ENCODE results near the gene KDSR. TPM values are rescaled to one million over a fixed set of nuclear protein-coding genes. Genes with fewer than 3 reads are reported as not detected.

KDSR gene
- total RNA-seq, 1 experiment from 2014 or later = 41.7 TPM

DNA sequence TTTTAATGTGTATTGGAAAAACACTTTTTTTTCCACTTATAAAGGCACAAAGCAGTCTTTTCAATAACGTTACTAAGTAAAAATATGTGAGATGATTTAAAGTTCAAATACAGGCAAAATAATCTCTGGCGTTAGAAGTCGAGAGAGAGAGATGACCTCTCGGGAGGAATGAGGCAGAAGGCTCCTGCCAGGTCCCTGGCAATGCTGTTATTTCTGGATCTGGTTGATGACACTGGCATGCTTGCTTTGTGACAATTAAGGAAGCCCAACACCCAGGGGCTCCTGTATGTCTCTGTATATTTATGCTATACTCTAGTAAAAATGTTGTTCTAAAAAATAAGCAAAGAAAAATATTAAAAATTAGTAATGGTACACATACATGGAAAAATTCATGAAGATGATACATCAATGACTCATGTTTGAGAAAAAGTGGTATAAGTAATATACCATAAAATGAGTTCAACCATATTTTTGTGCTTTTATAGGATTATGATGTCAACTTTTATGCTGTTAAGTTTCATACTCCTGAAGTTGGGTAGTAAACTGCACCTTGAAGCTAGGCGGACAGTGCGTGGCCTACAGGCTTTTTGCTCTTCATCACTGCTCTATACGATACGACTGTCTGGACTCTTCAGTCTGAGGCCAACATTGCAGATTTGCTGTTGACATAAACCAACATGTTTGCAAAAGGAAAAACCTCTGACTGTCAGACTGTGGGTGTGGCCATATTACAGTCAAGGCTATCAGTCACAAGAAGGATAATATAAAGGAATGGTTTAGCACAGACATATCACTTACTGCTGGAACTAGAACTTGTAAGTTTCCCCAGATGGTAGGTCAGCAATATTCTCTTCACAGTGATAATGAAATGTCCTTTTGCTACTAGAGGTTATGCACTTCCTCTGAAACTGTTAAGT, 35.5 kb upstream of the KDSR start:
- TF ChIP-seq EZH2 (IDR thresholded peaks at IDR 0.05; ENCODE audit: low read depth) = no peak
- TF ChIP-seq, protein P1, sequence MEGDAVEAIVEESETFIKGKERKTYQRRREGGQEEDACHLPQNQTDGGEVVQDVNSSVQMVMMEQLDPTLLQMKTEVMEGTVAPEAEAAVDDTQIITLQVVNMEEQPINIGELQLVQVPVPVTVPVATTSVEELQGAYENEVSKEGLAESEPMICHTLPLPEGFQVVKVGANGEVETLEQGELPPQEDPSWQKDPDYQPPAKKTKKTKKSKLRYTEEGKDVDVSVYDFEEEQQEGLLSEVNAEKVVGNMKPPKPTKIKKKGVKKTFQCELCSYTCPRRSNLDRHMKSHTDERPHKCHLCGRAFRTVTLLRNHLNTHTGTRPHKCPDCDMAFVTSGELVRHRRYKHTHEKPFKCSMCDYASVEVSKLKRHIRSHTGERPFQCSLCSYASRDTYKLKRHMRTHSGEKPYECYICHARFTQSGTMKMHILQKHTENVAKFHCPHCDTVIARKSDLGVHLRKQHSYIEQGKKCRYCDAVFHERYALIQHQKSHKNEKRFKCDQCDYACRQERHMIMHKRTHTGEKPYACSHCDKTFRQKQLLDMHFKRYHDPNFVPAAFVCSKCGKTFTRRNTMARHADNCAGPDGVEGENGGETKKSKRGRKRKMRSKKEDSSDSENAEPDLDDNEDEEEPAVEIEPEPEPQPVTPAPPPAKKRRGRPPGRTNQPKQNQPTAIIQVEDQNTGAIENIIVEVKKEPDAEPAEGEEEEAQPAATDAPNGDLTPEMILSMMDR (conservative IDR thresholded peaks at IDR 0.05) = no peak
- Histone ChIP-seq H3K27ac (no peak overlapping the region), H3K4me2 (no peak overlapping the region), H3K79me2 (ENCODE audit: low read depth) (no peaks in the 10 kb centered on the region), H3K36me3 (ENCODE audit: low read depth) (peaks cover 49% of the 10 kb centered on the region), H4K20me1 (ENCODE audit: insufficient read depth) (no peaks in the 10 kb centered on the region; the same call in 1 of the 2 replicates), H3K4me3 (no peak overlapping the region), H3K27me3 (ENCODE audit: insufficient read depth, low read depth) (no peaks in the 10 kb centered on the region), H3K9me3 (ENCODE audit: insufficient read depth, low read depth) (no peaks in the 10 kb centered on the region), H3K4me1 (replicated peaks; ENCODE audit: insufficient read depth) (no peaks in the 10 kb centered on the region), H3K9me2 (ENCODE audit: insufficient read depth) (no peaks in the 10 kb centered on the region), H2AFZ (no peak overlapping the region), H3F3A (ENCODE audit: insufficient read depth, low read depth) (peaks cover 5% of the 10 kb centered on the region)
- ChIA-PET POLR2A (ENCODE audit: unreplicated experiment) (no interaction called here), CTCF (no interaction called here)
- no peak for DNase-seq
- no TSS peak for BruUV-seq (replicated peaks)
- intact Hi-C loops (cut with micrococcal nuclease; ENCODE audit: unreplicated experiment) = loop anchor here (10.0 kb wide), 1 partner anchor 92 kb away; no protein-coding TSS in a partner anchor

DNA sequence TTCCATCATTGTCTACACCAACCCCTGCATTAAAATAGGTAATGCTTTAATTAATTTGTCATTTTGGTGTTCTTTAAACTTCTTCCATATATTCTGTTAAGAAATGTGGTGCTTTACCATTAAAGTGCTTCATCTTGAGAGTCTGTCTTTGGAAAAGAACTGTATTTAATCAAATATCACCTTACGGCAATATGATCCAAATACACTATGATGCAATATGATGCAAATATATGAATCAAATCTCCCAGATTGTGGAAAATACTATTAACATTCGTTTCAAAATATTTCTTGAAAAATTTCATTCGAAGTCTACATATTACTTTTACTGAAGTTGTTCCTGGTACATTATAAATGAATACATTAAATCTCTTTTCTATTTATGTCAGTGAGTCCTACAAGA, 32.3 kb upstream of the KDSR start:
- intact Hi-C loops (cut with micrococcal nuclease; ENCODE audit: unreplicated experiment) = loop anchor here (1.0 kb wide), 1 partner anchor 40 kb away; no protein-coding TSS in a partner anchor

DNA sequence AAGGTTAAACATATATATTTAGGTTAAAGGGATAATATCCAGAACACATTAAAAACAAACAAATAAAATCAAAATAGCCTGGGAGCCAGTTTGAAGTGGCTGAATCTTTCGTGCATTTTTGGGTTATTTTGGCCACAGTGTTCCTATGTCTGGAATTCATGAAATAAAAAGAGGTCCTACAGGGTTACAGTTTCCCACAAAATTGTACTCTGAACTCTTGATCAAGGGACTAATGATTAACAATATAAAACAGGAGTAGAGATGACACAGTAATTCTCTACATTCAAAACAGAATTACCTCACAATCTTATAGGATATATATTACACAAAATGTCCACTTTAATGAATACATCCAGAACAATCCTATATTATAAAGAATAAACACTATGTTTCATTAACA, 30.3 kb upstream of the KDSR start:
- ChIA-PET CTCF (no interaction called here), POLR2A (ENCODE audit: unreplicated experiment) (no interaction called here)
- Histone ChIP-seq H3K36me3 (ENCODE audit: low read depth) (peaks cover 48% of the 10 kb centered on the region), H2AFZ (no peak overlapping the region), H3K27ac (no peak overlapping the region), H3K9me3 (ENCODE audit: insufficient read depth, low read depth) (no peaks in the 10 kb centered on the region), H3K4me2 (no peak overlapping the region), H3K27me3 (ENCODE audit: insufficient read depth, low read depth) (no peaks in the 10 kb centered on the region), H4K20me1 (ENCODE audit: insufficient read depth) (peaks cover 12% of the 10 kb centered on the region), H3K4me1 (replicated peaks; ENCODE audit: insufficient read depth) (no peaks in the 10 kb centered on the region), H3K79me2 (ENCODE audit: low read depth) (no peaks in the 10 kb centered on the region), H3K4me3 (no peak overlapping the region), H3F3A (ENCODE audit: insufficient read depth, low read depth) (peaks cover 8% of the 10 kb centered on the region), H3K9me2 (ENCODE audit: insufficient read depth) (no peaks in the 10 kb centered on the region)
- BruUV-seq (replicated peaks) = no TSS peak
- DNase-seq = no peak
- intact Hi-C loops (cut with micrococcal nuclease; ENCODE audit: unreplicated experiment) = no loop called here
- TF ChIP-seq EZH2 (IDR thresholded peaks at IDR 0.05; ENCODE audit: low read depth) = no peak
- TF ChIP-seq, protein P1 (conservative IDR thresholded peaks at IDR 0.05) = no peak

More for the DNA sequence above, 32.3 kb upstream of the KDSR start:
- TF ChIP-seq, protein P1 (conservative IDR thresholded peaks at IDR 0.05) = no peak
- TF ChIP-seq EZH2 (IDR thresholded peaks at IDR 0.05; ENCODE audit: low read depth) = no peak
- POLR2A ChIA-PET (ENCODE audit: unreplicated experiment) = no interaction called here
- Histone ChIP-seq H2AFZ (no peak overlapping the region), H3K36me3 (ENCODE audit: low read depth) (peaks cover 62% of the 10 kb centered on the region), H3K9me3 (ENCODE audit: insufficient read depth, low read depth) (no peaks in the 10 kb centered on the region), H3K27me3 (ENCODE audit: insufficient read depth, low read depth) (no peaks in the 10 kb centered on the region), H3K27ac (no peak overlapping the region), H3K9me2 (ENCODE audit: insufficient read depth) (no peaks in the 10 kb centered on the region), H3F3A (ENCODE audit: insufficient read depth, low read depth) (peaks cover 5% of the 10 kb centered on the region), H3K4me1 (replicated peaks; ENCODE audit: insufficient read depth) (no peaks in the 10 kb centered on the region), H3K4me2 (no peak overlapping the region), H4K20me1 (ENCODE audit: insufficient read depth) (peaks cover 7% of the 10 kb centered on the region), H3K4me3 (no peak overlapping the region), H3K79me2 (ENCODE audit: low read depth) (no peaks in the 10 kb centered on the region)
- CTCF ChIA-PET = no interaction called here
- BruUV-seq (replicated peaks) = no TSS peak
- DNase-seq = no peak

Measured in PC-9 (cell line).